Measurements from ENCODE around the gene RIT2. TPM values are rescaled to one million over a fixed set of nuclear protein-coding genes. Genes with fewer than 3 reads are reported as not detected.

Gene RIT2
- total and polyA plus RNA-seq, 7 donors, result not detected

DNA sequence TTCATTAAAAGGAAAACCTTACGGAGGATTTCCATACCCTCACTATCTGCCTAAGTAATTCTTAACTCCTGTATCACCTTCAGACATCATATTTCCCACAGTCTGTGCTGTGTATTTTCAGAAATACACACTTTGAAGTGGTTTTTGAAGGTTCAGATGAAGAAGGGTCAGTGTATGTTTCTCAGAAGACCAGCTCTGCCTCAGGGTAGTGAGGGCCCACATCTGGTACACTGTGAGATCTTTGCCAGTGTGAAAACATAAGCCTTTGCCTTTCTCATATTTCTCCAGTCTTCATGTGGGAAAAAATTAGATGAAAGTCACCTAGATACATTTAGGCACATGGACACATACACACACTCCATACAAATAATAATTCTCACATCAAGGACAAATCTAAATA is 408.4 kb downstream of the RIT2 start:
- ATAC-seq (no peak), DNase-seq (no peak)
- TF ChIP-seq, protein P1, sequence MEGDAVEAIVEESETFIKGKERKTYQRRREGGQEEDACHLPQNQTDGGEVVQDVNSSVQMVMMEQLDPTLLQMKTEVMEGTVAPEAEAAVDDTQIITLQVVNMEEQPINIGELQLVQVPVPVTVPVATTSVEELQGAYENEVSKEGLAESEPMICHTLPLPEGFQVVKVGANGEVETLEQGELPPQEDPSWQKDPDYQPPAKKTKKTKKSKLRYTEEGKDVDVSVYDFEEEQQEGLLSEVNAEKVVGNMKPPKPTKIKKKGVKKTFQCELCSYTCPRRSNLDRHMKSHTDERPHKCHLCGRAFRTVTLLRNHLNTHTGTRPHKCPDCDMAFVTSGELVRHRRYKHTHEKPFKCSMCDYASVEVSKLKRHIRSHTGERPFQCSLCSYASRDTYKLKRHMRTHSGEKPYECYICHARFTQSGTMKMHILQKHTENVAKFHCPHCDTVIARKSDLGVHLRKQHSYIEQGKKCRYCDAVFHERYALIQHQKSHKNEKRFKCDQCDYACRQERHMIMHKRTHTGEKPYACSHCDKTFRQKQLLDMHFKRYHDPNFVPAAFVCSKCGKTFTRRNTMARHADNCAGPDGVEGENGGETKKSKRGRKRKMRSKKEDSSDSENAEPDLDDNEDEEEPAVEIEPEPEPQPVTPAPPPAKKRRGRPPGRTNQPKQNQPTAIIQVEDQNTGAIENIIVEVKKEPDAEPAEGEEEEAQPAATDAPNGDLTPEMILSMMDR (IDR thresholded peaks at IDR 0.05), result no peak
- H3K9me3 ChIP-seq, result no peaks in the 10 kb centered on the region
- intact Hi-C loops (cut with DNase I), result no loop called here
- H3K4me1 ChIP-seq, result no peaks in the 10 kb centered on the region
- WGBS, 3 donors, result 79 to 91% (median 88%) methylated on average over 1 of the region's 1 CpG
- no peaks in the 10 kb centered on the region for H3K27me3 ChIP-seq (ENCODE audit: insufficient read depth in 3 of 3, low read length in 2 of 3)
- H3K36me3 ChIP-seq (ENCODE audit: insufficient read depth in 1 of 2, low read depth in 1 of 2), result no peaks in the 10 kb centered on the region
- no peak overlapping the region for H3K4me3 ChIP-seq
- H3K27ac ChIP-seq, result no peak overlapping the region

DNA sequence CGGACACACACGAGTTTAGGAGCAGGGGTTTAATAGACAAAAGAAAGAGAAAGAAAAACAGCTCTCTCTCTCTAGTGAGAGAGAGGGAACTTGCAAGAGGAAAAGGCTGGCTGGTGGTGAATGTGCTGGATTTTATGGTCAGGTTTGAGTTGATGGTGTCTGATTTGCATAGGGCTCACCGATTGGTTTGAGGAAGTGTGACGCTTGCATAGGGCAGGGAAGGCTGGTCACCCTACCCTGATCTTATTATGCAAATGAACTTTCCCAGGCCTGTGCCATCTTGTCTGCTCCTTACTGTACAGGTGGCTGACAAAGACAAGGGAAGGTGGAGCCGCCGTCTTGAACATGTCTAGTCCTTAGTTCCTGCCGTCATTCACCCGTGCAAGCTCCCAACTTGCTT is 408.9 kb downstream of the RIT2 start:
- Histone ChIP-seq H3K4me3 (no peak overlapping the region), H3K27ac (no peak overlapping the region), H3K36me3 (ENCODE audit: insufficient read depth in 1 of 2, low read depth in 1 of 2) (no peaks in the 10 kb centered on the region), H3K4me1 (no peaks in the 10 kb centered on the region), H3K9me3 (no peaks in the 10 kb centered on the region), H3K27me3 (ENCODE audit: insufficient read depth in 3 of 3, low read length in 2 of 3) (no peaks in the 10 kb centered on the region)
- intact Hi-C loops (cut with DNase I), result no loop called here
- ATAC-seq (no peak), DNase-seq (no peak)
- WGBS, 3 donors, result 46 to 56% (median 54%) methylated on average over 8 of the region's 8 CpGs
- TF ChIP-seq, protein P1 (IDR thresholded peaks at IDR 0.05), result no peak

DNA sequence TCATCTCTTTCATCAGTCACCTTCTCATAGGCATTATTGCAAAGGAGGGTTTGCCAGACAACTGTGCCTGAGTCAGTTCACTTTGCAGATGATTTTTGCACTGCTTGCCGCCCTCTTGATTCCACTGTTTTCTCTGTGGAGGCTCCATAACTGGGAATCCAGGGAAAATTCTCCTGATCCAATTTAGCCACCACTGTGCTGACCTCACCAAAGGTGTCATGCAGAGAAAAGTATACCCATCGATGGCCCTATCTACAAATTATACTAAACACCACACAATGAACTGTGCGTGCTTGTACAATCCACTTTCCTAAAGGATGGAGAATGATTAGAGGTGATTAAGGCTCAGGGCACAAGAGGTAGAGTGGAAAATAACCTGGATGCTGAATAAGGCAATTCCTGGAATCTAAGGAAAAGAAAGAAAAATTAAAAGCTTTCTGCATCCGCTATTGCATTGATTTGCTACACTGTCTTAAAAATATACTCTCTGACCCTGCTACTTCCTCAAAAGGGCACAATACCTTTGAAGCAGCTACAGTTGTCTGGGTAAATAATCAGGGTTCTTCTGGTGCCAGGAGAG is 409.4 kb downstream of the RIT2 start:
- 75 to 83% (median 76%) methylated on average over 4 of the region's 4 CpGs for WGBS, 3 donors
- Histone ChIP-seq H3K4me1 (no peaks in the 10 kb centered on the region), H3K27me3 (ENCODE audit: insufficient read depth in 3 of 3, low read length in 2 of 3) (no peaks in the 10 kb centered on the region), H3K4me3 (no peak overlapping the region), H3K36me3 (ENCODE audit: insufficient read depth in 1 of 2, low read depth in 1 of 2) (no peaks in the 10 kb centered on the region), H3K9me3 (no peaks in the 10 kb centered on the region), H3K27ac (no peak overlapping the region)
- ATAC-seq (no peak), DNase-seq (no peak)
- intact Hi-C loops (cut with DNase I), result no loop called here
- TF ChIP-seq, protein P1 (IDR thresholded peaks at IDR 0.05), result no peak

Other genes starting within 250 kb of the RIT2 start
- not detected for gene SYT4, start 161.8 kb upstream of the RIT2 start, total RNA-seq
- gene SYT4, start 161.8 kb upstream of the RIT2 start, polyA plus RNA-seq, result under 1 TPM in 1 of 3 donors, not detected in 2; 0.05 TPM

All from psoas muscle (tissue), 8 donors.